Lung (tissue), 12 donors: ENCODE data around the gene ARHGEF1. TPM values are rescaled to one million over a fixed set of nuclear protein-coding genes. Genes with fewer than 3 reads are reported as not detected.

Source experiments
- ATAC-seq: fragments of 200-7000 bp; cut with Tn5 transposase; one replicate; pipeline ENCODE4 v1.9.1; 2020; ENCODE audit warnings: moderate number of reproducible peaks; ENCODE audit not compliant: insufficient read depth, low FRiP score
- DNase-seq, 3 donors: peaks; one replicate each; pipeline ENCODE4 v3.0.0-alpha.2; 2013 to 2017
- H3K27ac ChIP-seq, 2 donors: one replicate each; pipeline ENCODE4 v1.5.1; 2013; ENCODE audit warnings: mild to moderate bottlenecking in 2 of 2, moderate library complexity in 2 of 2, control low read depth in 1 of 2, inconsistent platforms in 1 of 2, low read depth in 1 of 2, low read length in 1 of 2
- H3K27me3 ChIP-seq, 3 donors: one replicate each; pipeline ENCODE4 v1.5.1; 2013; ENCODE audit warnings: low read length in 2 of 3; ENCODE audit not compliant: control insufficient read depth in 3 of 3, insufficient read depth in 3 of 3
- H3K36me3 ChIP-seq, 4 donors: one replicate each; pipeline ENCODE4 v1.5.1; 2013; ENCODE audit warnings: low read length in 4 of 4, mild to moderate bottlenecking in 1 of 4, moderate library complexity in 1 of 4; ENCODE audit not compliant: control insufficient read depth in 4 of 4, insufficient read depth in 4 of 4
- H3K4me1 ChIP-seq, 5 donors: one replicate each; pipeline ENCODE4 v1.5.1; 2013; ENCODE audit warnings: low read length in 5 of 5, mild to moderate bottlenecking in 2 of 5, moderate library complexity in 1 of 5; ENCODE audit not compliant: control insufficient read depth in 5 of 5, insufficient read depth in 5 of 5
- H3K4me3 ChIP-seq: one replicate; pipeline ENCODE4 v1.5.1; 2013; ENCODE audit warnings: mild to moderate bottlenecking, control low read depth, moderate library complexity
- H3K9ac ChIP-seq, 2 donors: one replicate each; pipeline ENCODE4 v1.5.1; 2013; ENCODE audit warnings: low read length in 2 of 2, control low read depth in 1 of 2; ENCODE audit not compliant: insufficient read depth in 1 of 2
- H3K9me3 ChIP-seq, 4 donors: one replicate each; pipeline ENCODE4 v1.5.1; 2013; ENCODE audit warnings: low read length in 3 of 4, mild to moderate bottlenecking in 1 of 4, moderate library complexity in 1 of 4; ENCODE audit not compliant: control insufficient read depth in 4 of 4, insufficient read depth in 3 of 4
- WGBS, 2 donors: extraction: QIAGEN DNeasy Blood & Tissue Kit; methylation state at CpG; one replicate each; pipeline ENCODE4 v1.1.7; 2013; 5-methylcytosine and 5-hydroxymethylcytosine counted together
- polyA plus RNA-seq, 2 donors: library from polyadenylated mRNA; stranded (reverse); fragments of 200-250 nt; gene quantifications; one replicate each; pipeline ENCODE4 v1.2.1, GENCODE V29; 2013
- total RNA-seq, 2 donors: library from RNA; depleted of rRNA in 1 of 2; stranded (reverse); fragments of >200 nt in 1 of 2; gene quantifications; one replicate each; pipeline ENCODE4 v1.2.1, GENCODE V29; 2014 to 2021
- TF ChIP-seq, protein P1 (sequence below): IDR thresholded peaks from 2 replicates; pipeline ENCODE4 v1.5.1; 2012; ENCODE audit warnings: mild to moderate bottlenecking; ENCODE audit errors: control extremely low read depth, extremely low read depth
- donor health status: control.
- donor health status: control.
- donor health status: Bipolar disorder and iron deficiency.
- donor health status: healthy.
- donor health status: DM: yes; HTN: yes; CAD: no.

Gene ARHGEF1
- total and polyA plus RNA-seq, 4 donors: 55.4 to 231 (median 176) TPM

DNA sequence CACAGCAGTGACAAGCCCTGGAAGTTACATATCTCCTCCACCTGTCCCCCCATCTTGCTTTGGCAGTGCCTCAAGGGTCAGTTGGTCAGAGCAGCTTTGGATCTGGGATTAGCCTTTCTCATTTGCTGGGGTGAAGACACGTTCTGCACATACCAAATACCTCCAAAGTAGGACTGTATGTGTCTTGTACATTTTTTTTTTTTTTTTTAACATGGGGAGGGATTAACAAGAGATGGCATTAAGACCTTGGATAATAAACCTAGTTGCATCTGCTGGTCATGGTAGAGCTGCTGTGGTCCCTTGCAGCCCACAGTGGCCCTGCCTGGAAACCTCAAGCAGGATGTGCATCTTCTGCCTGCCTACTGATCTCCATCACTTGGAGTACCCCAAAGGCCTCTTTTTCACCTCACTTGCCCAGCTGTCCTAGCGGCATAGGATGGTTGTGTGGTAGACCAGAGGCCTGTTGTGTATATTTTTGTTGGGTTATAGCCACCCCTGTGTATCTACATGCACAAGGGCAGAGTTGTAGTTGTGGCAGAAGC lies 20.5 kb upstream of the ARHGEF1 start:
- DNase-seq: no peak
- 69 to 77% methylated on average over 2 of the region's 2 CpGs for WGBS, 2 donors
- Histone ChIP-seq H3K27me3 (no peaks in the 10 kb centered on the region), H3K36me3 (peaks cover 18 to 38% (median 31%) of the 10 kb centered on the region in 4 donors), H3K4me3 (no peak overlapping the region), H3K9ac (no peak overlapping the region), H3K9me3 (no peaks in the 10 kb centered on the region), H3K4me1 (peaks cover 8 to 20% (median 12%) of the 10 kb centered on the region in 5 donors), H3K27ac (no peak overlapping the region)
- TF ChIP-seq, protein P1, sequence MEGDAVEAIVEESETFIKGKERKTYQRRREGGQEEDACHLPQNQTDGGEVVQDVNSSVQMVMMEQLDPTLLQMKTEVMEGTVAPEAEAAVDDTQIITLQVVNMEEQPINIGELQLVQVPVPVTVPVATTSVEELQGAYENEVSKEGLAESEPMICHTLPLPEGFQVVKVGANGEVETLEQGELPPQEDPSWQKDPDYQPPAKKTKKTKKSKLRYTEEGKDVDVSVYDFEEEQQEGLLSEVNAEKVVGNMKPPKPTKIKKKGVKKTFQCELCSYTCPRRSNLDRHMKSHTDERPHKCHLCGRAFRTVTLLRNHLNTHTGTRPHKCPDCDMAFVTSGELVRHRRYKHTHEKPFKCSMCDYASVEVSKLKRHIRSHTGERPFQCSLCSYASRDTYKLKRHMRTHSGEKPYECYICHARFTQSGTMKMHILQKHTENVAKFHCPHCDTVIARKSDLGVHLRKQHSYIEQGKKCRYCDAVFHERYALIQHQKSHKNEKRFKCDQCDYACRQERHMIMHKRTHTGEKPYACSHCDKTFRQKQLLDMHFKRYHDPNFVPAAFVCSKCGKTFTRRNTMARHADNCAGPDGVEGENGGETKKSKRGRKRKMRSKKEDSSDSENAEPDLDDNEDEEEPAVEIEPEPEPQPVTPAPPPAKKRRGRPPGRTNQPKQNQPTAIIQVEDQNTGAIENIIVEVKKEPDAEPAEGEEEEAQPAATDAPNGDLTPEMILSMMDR: no peak
- no peak for ATAC-seq

DNA sequence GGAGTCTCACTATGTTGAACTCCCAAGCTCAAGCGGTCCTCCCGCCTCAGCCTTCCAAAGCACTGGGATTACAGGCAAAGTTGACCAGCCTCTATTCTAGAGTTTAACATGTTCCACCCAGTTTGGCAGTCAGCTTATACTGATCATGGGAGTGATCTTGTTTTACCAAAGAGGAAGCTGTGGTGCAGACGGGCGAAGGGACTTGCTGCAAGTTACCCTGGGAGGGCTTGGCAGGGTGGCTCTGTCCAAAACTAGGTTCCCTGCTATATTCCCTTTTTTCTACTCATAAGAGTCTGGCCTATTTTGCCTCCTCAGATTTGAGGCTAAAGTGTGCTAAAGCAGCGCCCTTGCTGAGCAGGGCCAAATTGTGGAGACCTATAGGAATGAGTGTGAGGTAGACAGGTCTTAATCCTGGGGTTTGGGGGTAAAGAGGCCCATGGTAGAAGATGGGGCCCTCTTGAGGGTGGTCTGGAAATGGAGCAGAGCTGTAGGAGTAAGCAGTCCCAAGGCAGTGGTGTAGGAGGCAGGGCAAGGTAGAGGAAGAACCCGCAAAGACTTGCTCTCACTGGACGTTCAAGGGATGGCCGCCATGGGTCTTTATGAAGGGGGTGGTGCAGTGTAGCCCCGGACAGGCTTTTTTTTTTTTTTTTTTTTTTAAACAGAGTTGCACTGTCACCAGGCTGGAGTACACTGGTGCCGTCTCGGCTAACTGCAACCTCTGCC lies 19.6 kb upstream of the ARHGEF1 start:
- ATAC-seq: no peak
- no peak overlapping the region for H3K9ac ChIP-seq
- peaks cover 18 to 38% (median 36%) of the 10 kb centered on the region in 4 donors for H3K36me3 ChIP-seq

DNA sequence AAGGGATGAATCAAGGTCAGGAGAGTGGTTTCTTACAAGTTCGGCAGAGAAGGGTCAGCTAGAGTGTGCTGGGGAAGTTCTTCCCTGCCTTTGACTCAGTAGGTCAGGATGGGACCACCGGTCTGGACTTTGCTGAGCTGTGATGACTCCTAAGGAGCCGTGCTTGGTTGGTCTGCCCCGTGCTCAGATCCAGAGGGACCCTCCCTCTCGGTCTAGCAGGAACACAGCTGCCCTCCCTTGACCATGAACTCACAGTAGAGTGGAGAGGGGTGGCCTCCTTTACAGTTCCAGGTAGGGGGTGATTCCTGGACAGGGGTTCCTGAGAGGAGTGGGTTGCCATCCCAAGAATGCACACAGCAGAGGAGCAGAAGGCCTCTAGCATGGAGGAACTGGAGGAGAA lies 18.6 kb upstream of the ARHGEF1 start:
- TF ChIP-seq, protein P1: no peak
- Histone ChIP-seq H3K36me3 (peaks cover 26 to 45% (median 37%) of the 10 kb centered on the region in 4 donors), H3K4me3 (no peak overlapping the region), H3K27me3 (no peaks in the 10 kb centered on the region), H3K9me3 (no peaks in the 10 kb centered on the region), H3K27ac (no peak overlapping the region), H3K4me1 (peaks cover 8 to 17% (median 12%) of the 10 kb centered on the region in 5 donors), H3K9ac (no peak overlapping the region)
- 90 to 94% methylated on average over 5 of the region's 5 CpGs for WGBS, 2 donors
- DNase-seq: no peak
- no peak for ATAC-seq

More for the DNA sequence above, 19.6 kb upstream of the ARHGEF1 start:
- Histone ChIP-seq H3K27ac (no peak overlapping the region), H3K4me1 (peaks cover 8 to 20% (median 12%) of the 10 kb centered on the region in 5 donors), H3K27me3 (no peaks in the 10 kb centered on the region), H3K9me3 (no peaks in the 10 kb centered on the region), H3K4me3 (no peak overlapping the region)
- whole genome bisulfite sequencing, 2 donors: 77 to 83% methylated on average over 11 of the region's 11 CpGs
- no peak for DNase-seq
- TF ChIP-seq, protein P1: no peak
